PC-9 (cell line): ENCODE measurements around the gene ECM2.
"Not testable (repeated sequence)": the region's sequence is repeated elsewhere in the genome, so short reads cannot be mapped to it uniquely, and the experiment has no call there.

Source experiments
- EZH2 ChIP-seq: fragments of 200-600 bp; sonication (generic); IDR thresholded peaks from 2 replicates; pipeline ENCODE4 v1.8.0; 2017; ENCODE audit warnings: antibody characterized with exemption, low read depth
- TF ChIP-seq, protein P1 (sequence below): fragments of 200-600 bp; sonication (generic); conservative IDR thresholded peaks from 2 replicates; pipeline ENCODE4 v1.6.1; 2017; ENCODE audit warnings: mixed run types, antibody characterized with exemption, mild to moderate bottlenecking, moderate library complexity

DNA sequence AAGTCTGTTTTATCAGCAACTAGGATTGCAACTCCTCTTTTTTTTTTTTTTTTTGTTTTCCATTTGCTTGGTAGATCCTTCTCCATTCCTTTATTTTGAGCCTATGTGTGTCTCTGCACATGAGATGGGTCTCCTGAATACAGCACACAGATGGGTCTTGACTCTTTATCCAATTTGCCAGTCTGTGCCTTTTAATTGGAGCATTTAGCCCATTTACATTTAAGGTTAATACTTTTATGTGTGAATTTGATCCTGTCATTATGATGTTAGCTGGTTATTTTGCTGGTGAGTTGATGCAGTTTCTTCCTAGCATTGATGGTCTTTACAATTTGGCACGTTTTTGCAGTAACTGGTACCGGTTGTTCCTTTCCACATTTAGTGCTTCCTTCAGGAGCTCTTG lies 36.1 kb upstream of the ECM2 start:
- TF ChIP-seq EZH2, result not testable (repeated sequence)
- TF ChIP-seq, protein P1, sequence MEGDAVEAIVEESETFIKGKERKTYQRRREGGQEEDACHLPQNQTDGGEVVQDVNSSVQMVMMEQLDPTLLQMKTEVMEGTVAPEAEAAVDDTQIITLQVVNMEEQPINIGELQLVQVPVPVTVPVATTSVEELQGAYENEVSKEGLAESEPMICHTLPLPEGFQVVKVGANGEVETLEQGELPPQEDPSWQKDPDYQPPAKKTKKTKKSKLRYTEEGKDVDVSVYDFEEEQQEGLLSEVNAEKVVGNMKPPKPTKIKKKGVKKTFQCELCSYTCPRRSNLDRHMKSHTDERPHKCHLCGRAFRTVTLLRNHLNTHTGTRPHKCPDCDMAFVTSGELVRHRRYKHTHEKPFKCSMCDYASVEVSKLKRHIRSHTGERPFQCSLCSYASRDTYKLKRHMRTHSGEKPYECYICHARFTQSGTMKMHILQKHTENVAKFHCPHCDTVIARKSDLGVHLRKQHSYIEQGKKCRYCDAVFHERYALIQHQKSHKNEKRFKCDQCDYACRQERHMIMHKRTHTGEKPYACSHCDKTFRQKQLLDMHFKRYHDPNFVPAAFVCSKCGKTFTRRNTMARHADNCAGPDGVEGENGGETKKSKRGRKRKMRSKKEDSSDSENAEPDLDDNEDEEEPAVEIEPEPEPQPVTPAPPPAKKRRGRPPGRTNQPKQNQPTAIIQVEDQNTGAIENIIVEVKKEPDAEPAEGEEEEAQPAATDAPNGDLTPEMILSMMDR, result not testable (repeated sequence)
